Activated CD8-positive, alpha-beta T cell treated with anti-CD3 and anti-CD28 coated beads for 36 hours (primary cell): Measurements from ENCODE around the gene ZNF101. TPM values are rescaled to one million over a fixed set of nuclear protein-coding genes. Genes with fewer than 3 reads are reported as not detected.
"Not testable (repeated sequence)": the region's sequence is repeated elsewhere in the genome, so short reads cannot be mapped to it uniquely, and the experiment has no call there.

Source experiments
- ATAC-seq: fragments of 200-7000 bp; cut with Tn5 transposase; one replicate; pipeline ENCODE4 v1.10.0; 2021; ENCODE audit warnings: mild to moderate bottlenecking, moderate library complexity
- CTCF ChIA-PET: fragments of 350-600 bp; sonication (Branson Sonifier 250); formaldehyde crosslinking; loops from one replicate; lab custom pipeline; 2021; ENCODE audit warnings: antibody characterized with exemption; lab: Charles Lee
- POLR2A ChIA-PET: fragments of 350-600 bp; sonication (Branson Sonifier 250); formaldehyde crosslinking; loops from one replicate; lab custom pipeline; 2021; ENCODE audit warnings: antibody characterized with exemption; lab: Charles Lee
- DNase-seq: peaks from one replicate; pipeline ENCODE4 v3.0.0-alpha.2; 2020
- H3K27ac Mint-ChIP-seq: one replicate; pipeline ENCODE4 v1.8.0; 2021; ENCODE audit warnings: mild to moderate bottlenecking, mixed read lengths
- H3K27me3 Mint-ChIP-seq: one replicate; pipeline ENCODE4 v1.8.0; 2021; ENCODE audit warnings: mixed read lengths
- H3K36me3 Mint-ChIP-seq: one replicate; pipeline ENCODE4 v1.8.0; 2021; ENCODE audit warnings: low read depth, mixed read lengths
- H3K4me1 Mint-ChIP-seq: one replicate; pipeline ENCODE4 v1.8.0; 2021; ENCODE audit warnings: low read depth, mixed read lengths
- H3K4me3 Mint-ChIP-seq: one replicate; pipeline ENCODE4 v1.8.0; 2021; ENCODE audit warnings: mild to moderate bottlenecking, moderate library complexity, mixed read lengths
- H3K9me3 Mint-ChIP-seq: one replicate; pipeline ENCODE4 v1.8.0; 2021; ENCODE audit warnings: mixed read lengths
- intact Hi-C: fragments of 100-400 bp; cut with micrococcal nuclease; formaldehyde crosslinking; loops from one replicate; pipeline ENCODE4 v1.10.0; 2022
- total RNA-seq, 2 experiments: library from RNA; stranded (reverse); gene quantifications; one replicate each; pipeline ENCODE4 v1.2.3, GENCODE V29; 2021
- TF ChIP-seq, protein P1 (sequence below): fragments of 200-600 bp; IDR thresholded peaks from one replicate; pipeline ENCODE4 v1.8.0; 2022; ENCODE audit warnings: antibody characterized with exemption, mild to moderate bottlenecking

Gene ZNF101
- total RNA-seq, 2 experiments from 2014 or later = 82.5 to 85.2 TPM

DNA sequence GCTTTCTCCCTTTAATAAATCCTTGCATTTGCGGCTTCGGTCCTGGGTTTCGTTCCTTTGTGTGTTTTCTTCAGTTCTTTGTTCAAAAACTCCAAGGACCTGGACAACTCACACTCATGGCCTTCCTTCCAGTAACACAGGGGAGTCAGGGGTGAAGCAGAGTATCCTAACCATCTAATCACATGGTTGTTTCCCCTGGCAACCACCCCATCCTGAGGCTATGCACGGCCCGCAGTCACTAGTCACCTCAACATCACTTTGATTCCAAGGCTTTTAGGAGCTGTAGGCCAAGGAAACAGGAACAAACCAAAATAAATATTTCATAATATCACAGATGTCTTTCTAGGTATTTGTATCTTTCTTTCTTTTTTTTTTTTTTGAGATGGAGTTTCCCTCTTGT is 28.9 kb downstream of the ZNF101 start:
- H3K4me3 Mint-ChIP-seq = no peak overlapping the region
- CTCF ChIA-PET = no interaction called here
- no peak for DNase-seq
- no peaks in the 10 kb centered on the region for H3K27me3 Mint-ChIP-seq
- intact Hi-C loops = no loop called here
- H3K4me1 Mint-ChIP-seq = no peaks in the 10 kb centered on the region
- peaks cover 14% of the 10 kb centered on the region for H3K9me3 Mint-ChIP-seq
- TF ChIP-seq, protein P1, sequence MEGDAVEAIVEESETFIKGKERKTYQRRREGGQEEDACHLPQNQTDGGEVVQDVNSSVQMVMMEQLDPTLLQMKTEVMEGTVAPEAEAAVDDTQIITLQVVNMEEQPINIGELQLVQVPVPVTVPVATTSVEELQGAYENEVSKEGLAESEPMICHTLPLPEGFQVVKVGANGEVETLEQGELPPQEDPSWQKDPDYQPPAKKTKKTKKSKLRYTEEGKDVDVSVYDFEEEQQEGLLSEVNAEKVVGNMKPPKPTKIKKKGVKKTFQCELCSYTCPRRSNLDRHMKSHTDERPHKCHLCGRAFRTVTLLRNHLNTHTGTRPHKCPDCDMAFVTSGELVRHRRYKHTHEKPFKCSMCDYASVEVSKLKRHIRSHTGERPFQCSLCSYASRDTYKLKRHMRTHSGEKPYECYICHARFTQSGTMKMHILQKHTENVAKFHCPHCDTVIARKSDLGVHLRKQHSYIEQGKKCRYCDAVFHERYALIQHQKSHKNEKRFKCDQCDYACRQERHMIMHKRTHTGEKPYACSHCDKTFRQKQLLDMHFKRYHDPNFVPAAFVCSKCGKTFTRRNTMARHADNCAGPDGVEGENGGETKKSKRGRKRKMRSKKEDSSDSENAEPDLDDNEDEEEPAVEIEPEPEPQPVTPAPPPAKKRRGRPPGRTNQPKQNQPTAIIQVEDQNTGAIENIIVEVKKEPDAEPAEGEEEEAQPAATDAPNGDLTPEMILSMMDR = no peak
- peaks cover 8% of the 10 kb centered on the region for H3K36me3 Mint-ChIP-seq
- no peak for ATAC-seq
- POLR2A ChIA-PET = no interaction called here
- no peak overlapping the region for H3K27ac Mint-ChIP-seq

DNA sequence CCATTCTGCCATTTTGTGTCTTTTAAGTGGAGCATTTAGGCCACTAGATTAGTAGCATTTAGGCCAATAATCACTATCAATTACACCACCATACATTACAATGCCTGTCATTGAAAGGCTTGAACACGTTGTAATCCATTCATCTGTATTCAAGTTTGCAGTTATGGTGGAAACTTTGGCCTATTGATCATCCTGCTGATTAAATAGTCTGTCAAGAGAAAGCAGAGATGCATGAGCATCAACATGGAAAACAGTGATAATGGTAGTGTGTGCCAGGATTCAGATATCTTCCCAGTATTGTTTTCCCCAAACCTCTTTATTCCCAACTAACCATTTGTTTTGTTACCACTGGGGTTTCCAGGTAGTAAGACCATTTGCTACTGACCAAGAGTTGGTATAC is 31.9 kb downstream of the ZNF101 start:
- peaks cover 27% of the 10 kb centered on the region for H3K9me3 Mint-ChIP-seq
- CTCF ChIA-PET, intact Hi-C loops, ATAC-seq, H3K4me1 Mint-ChIP-seq, DNase-seq, POLR2A ChIA-PET, H3K27ac Mint-ChIP-seq, H3K27me3 Mint-ChIP-seq, H3K4me3 Mint-ChIP-seq: not testable (repeated sequence)
- peaks cover 24% of the 10 kb centered on the region for H3K36me3 Mint-ChIP-seq

DNA sequence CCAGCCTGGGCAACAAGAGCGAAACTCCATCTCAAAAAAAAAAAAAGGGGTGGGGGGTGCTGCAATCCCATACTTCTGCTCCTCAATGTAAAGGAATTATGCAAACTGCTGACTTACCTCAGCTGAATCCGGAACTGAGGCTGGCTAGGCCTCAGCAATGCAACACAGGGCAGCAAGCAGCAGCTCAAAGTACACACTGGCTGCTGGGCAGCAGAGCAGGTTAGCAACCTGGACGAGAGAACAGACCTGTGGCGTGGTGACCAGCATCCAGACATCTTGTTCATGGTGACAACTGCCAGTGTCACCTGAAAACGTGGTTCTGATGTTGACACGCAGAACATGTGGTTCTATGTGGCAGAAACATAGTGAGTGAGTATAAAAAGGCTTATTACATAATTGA is 36.2 kb downstream of the ZNF101 start:
- H3K27ac Mint-ChIP-seq = no peak overlapping the region
- H3K27me3 Mint-ChIP-seq = no peaks in the 10 kb centered on the region
- peaks cover 55% of the 10 kb centered on the region for H3K36me3 Mint-ChIP-seq
- ChIA-PET CTCF (interaction anchor here (1.4 kb wide), 1 partner anchor 10 kb away, joined by 3 read pairs; no protein-coding TSS in a partner anchor), POLR2A (no interaction called here)
- ATAC-seq (no peak), DNase-seq (no peak)
- no peak overlapping the region for H3K4me3 Mint-ChIP-seq
- peaks cover 62% of the 10 kb centered on the region for H3K9me3 Mint-ChIP-seq
- intact Hi-C loops = no loop called here
- TF ChIP-seq, protein P1 = no peak
- no peaks in the 10 kb centered on the region for H3K4me1 Mint-ChIP-seq

DNA sequence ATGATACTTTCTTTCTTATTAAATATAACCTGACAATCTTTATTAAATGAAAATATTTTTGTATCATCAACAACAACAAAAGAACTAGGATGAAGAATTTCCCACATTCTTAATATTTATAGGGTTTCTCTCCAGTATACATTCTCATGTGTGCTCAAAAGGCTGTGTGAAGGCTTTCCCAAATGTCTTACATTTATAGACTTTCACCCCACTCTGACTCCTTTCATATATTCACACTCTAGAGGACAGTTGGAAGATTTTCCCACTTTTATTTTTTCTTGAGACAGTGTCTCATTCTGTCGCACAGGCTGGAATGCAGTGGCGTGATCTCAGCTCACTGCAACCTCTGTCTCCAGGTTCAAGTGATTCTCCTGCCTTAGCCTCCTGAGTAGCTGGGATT is 41.9 kb downstream of the ZNF101 start:
- TF ChIP-seq, protein P1 = no peak
- intact Hi-C loops = no loop called here
- ATAC-seq (no peak), DNase-seq (no peak)
- CTCF ChIA-PET = no interaction called here
- Mint-ChIP-seq H3K9me3 (peaks cover 71% of the 10 kb centered on the region), H3K4me1 (no peaks in the 10 kb centered on the region), H3K27me3 (no peaks in the 10 kb centered on the region), H3K27ac (no peak overlapping the region), H3K4me3 (no peak overlapping the region), H3K36me3 (peaks cover 87% of the 10 kb centered on the region)
- POLR2A ChIA-PET = no interaction called here

GRCh38 chr19:19711306-19711933 is 42.8 kb downstream of the ZNF101 start:
- TF ChIP-seq, protein P1 = no peak
- Mint-ChIP-seq H3K27me3 (no peaks in the 10 kb centered on the region), H3K9me3 (peaks cover 72% of the 10 kb centered on the region), H3K36me3 (peaks cover 91% of the 10 kb centered on the region), H3K4me3 (no peak overlapping the region), H3K27ac (no peak overlapping the region), H3K4me1 (no peaks in the 10 kb centered on the region)
- intact Hi-C loops = no loop called here
- DNase-seq = no peak
- ChIA-PET POLR2A (no interaction called here), CTCF (no interaction called here)
- no peak for ATAC-seq
